OCI-LY7 (cell line): ENCODE measurements around the gene CIAPIN1. TPM values are rescaled to one million over a fixed set of nuclear protein-coding genes. Genes with fewer than 3 reads are reported as not detected.

Source experiments
- BruUV-seq: library from RNA; stranded (reverse); fragments of 400-500 nt; replicated peaks from 2 replicates; lab custom pipeline; 2021; lab: Mats Ljungman, UMichigan
- CTCF ChIA-PET: fragments of 300-600 bp; sonication (Branson Sonifier 250); formaldehyde crosslinking; loops from one replicate; lab custom pipeline; 2022; ENCODE audit warnings: antibody characterized with exemption; ENCODE audit not compliant: unreplicated experiment; lab: Charles Lee
- POLR2A ChIA-PET: fragments of 300-600 bp; sonication (Branson Sonifier 250); formaldehyde crosslinking; loops from one replicate; lab custom pipeline; 2022; ENCODE audit warnings: antibody characterized with exemption; lab: Charles Lee
- DNase-seq: peaks from one replicate; pipeline ENCODE4 v3.0.0-alpha.2; 2015; ENCODE audit warnings: low spot score
- H2AFZ ChIP-seq: fragments of 200-600 bp; sonication (generic), shearing (Covaris generic); 2 replicates; pipeline ENCODE4 v1.6.1; 2014; ENCODE audit warnings: mild to moderate bottlenecking, antibody characterized with exemption, low read length, moderate library complexity
- H3K27ac ChIP-seq: fragments of 200-600 bp; sonication (generic); 2 replicates; pipeline ENCODE4 v1.5.1; 2014; ENCODE audit warnings: mixed run types, low read depth, mild to moderate bottlenecking, moderate library complexity, low read length, inconsistent platforms; ENCODE audit not compliant: poor library complexity, severe bottlenecking
- H3K36me3 ChIP-seq: fragments of 200-600 bp; sonication (generic); 2 replicates; pipeline ENCODE4 v1.6.1; 2014; ENCODE audit warnings: mild to moderate bottlenecking, antibody characterized with exemption, low read length, moderate library complexity, mixed read lengths; ENCODE audit not compliant: insufficient read depth
- H3K4me1 ChIP-seq: fragments of 200-600 bp; sonication (generic); 2 replicates; pipeline ENCODE4 v1.5.1; 2014; ENCODE audit warnings: mild to moderate bottlenecking, low read length; ENCODE audit not compliant: insufficient read depth, poor library complexity, severe bottlenecking
- H3K4me2 ChIP-seq: fragments of 200-600 bp; sonication (generic); 2 replicates; pipeline ENCODE4 v1.6.1; 2014; ENCODE audit warnings: mild to moderate bottlenecking, low read length
- H3K4me3 ChIP-seq: fragments of 200-600 bp; sonication (generic); 2 replicates; pipeline ENCODE4 v1.5.1; 2014; ENCODE audit warnings: mild to moderate bottlenecking, low read depth, low read length; ENCODE audit not compliant: poor library complexity, severe bottlenecking
- H3K79me2 ChIP-seq: fragments of 200-600 bp; sonication (generic); 2 replicates; pipeline ENCODE4 v1.6.1; 2016; ENCODE audit warnings: low read depth, mild to moderate bottlenecking, low read length, moderate library complexity, mixed read lengths; ENCODE audit not compliant: insufficient read depth
- H3K9me2 ChIP-seq: fragments of 200-600 bp; sonication (generic); 2 replicates; pipeline ENCODE4 v1.6.1; 2016; ENCODE audit warnings: mild to moderate bottlenecking, low read length, mixed read lengths; ENCODE audit not compliant: insufficient read depth
- H3K9me3 ChIP-seq: fragments of 200-600 bp; sonication (generic); 2 replicates; pipeline ENCODE4 v1.6.1; 2014; ENCODE audit warnings: mild to moderate bottlenecking, mixed run types, low read length, mixed read lengths
- H4K20me1 ChIP-seq: fragments of 200-600 bp; sonication (generic); 2 replicates; pipeline ENCODE4 v1.6.1; 2014; ENCODE audit warnings: mild to moderate bottlenecking, antibody characterized with exemption, low read length, moderate library complexity, mixed read lengths; ENCODE audit not compliant: insufficient read depth
- EZH2phosphoT487 ChIP-seq: fragments of 200-600 bp; sonication (generic); IDR thresholded peaks from 2 replicates; pipeline ENCODE4 v1.6.1; 2018; ENCODE audit warnings: low read depth, borderline replicate concordance, mild to moderate bottlenecking, mixed run types, antibody characterized with exemption, low read length, moderate library complexity, mixed read lengths
- intact Hi-C: fragments of 100-400 bp; cut with micrococcal nuclease; formaldehyde crosslinking; loops from one replicate; pipeline ENCODE4 v1.10.0; 2022; ENCODE audit not compliant: unreplicated experiment
- total RNA-seq, 2 experiments: library from RNA; depleted of rRNA in 1 of 2; stranded (reverse); fragments of >200 nt in 1 of 2; shearing (Covaris generic) in 1 of 2; gene quantifications; 2 replicates each; pipeline ENCODE4 v1.2.3, GENCODE V29; 2014 to 2022
- TF ChIP-seq, protein P1 (sequence below): fragments of 200-600 bp; sonication (generic); conservative IDR thresholded peaks from 2 replicates; pipeline ENCODE4 v1.5.1; 2014; ENCODE audit warnings: mild to moderate bottlenecking, antibody characterized with exemption, low read length, moderate library complexity, mixed read lengths

CIAPIN1 gene
- total RNA-seq, 2 experiments from 2014 or later: 47.7 to 58.9 TPM

DNA sequence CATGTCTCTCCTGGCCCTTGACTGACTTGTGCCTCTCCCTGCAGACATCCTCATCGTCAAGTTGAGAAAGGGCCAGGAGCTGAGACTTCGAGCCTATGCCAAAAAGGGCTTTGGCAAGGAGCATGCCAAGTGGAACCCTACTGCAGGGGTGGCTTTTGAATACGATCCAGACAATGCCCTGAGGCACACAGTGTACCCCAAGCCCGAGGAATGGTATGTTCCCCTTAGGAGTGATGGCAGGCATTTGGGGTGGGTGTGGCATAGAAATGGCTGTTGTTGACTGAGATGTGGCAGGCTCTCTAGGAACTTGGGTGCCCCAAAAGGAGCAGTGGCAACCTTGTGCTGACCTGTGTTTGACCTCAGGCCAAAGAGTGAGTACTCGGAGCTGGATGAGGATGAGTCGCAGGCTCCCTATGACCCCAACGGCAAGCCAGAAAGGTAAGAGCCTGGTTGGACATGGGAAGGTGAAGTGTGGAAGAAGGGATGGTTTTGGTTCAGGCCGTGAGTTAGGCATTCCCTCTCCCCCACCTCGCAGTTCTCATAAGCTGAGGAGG, 22.8 kb upstream of the CIAPIN1 start:
- Histone ChIP-seq H3K27ac (no peak overlapping the region), H3K36me3 (peaks cover 74% of the 10 kb centered on the region), H3K9me2 (no peaks in the 10 kb centered on the region), H3K4me1 (peaks cover 13% of the 10 kb centered on the region), H3K4me2 (no peak overlapping the region), H3K79me2 (no peaks in the 10 kb centered on the region), H3K4me3 (no peak overlapping the region), H4K20me1 (no peaks in the 10 kb centered on the region), H3K9me3 (no peaks in the 10 kb centered on the region), H2AFZ (no peak overlapping the region)
- ChIA-PET CTCF (no interaction called here), POLR2A (no interaction called here)
- no peak for DNase-seq
- BruUV-seq: no TSS peak
- intact Hi-C loops: no loop called here
- no peak for TF ChIP-seq EZH2phosphoT487
- TF ChIP-seq, protein P1, sequence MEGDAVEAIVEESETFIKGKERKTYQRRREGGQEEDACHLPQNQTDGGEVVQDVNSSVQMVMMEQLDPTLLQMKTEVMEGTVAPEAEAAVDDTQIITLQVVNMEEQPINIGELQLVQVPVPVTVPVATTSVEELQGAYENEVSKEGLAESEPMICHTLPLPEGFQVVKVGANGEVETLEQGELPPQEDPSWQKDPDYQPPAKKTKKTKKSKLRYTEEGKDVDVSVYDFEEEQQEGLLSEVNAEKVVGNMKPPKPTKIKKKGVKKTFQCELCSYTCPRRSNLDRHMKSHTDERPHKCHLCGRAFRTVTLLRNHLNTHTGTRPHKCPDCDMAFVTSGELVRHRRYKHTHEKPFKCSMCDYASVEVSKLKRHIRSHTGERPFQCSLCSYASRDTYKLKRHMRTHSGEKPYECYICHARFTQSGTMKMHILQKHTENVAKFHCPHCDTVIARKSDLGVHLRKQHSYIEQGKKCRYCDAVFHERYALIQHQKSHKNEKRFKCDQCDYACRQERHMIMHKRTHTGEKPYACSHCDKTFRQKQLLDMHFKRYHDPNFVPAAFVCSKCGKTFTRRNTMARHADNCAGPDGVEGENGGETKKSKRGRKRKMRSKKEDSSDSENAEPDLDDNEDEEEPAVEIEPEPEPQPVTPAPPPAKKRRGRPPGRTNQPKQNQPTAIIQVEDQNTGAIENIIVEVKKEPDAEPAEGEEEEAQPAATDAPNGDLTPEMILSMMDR: no peak

DNA sequence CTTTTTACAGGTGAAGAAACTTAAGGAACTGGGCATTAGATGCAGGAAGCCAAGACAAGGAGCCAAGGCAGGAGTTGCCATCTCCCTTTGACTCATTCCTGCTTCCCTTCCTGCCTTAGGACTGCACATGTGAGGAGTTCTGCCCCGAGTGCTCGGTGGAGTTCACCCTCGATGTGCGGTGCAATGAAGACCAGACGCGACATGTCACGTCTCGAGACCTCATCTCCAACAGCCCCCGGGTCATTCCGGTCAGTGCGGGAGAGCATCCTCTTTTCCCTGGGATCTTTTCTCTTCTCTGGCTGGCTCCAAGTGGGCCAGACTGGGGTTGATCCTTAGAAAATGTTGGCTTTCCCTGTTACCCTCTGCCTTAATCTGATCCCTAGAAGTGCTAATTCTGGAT, 21.9 kb upstream of the CIAPIN1 start:
- H3K4me1 ChIP-seq: peaks cover 10% of the 10 kb centered on the region
- peaks cover 82% of the 10 kb centered on the region for H3K36me3 ChIP-seq
- H3K27ac ChIP-seq: no peak overlapping the region
- H3K4me3 ChIP-seq: no peak overlapping the region
- no peak overlapping the region for H2AFZ ChIP-seq
- no peaks in the 10 kb centered on the region for H3K9me2 ChIP-seq
- no peak for DNase-seq
- TF ChIP-seq EZH2phosphoT487: no peak
- TF ChIP-seq, protein P1: no peak
- BruUV-seq: no TSS peak
- POLR2A ChIA-PET: no interaction called here
- 0 out of 2 replicates have a peak, but pooled peaks cover under 1% of the 10 kb centered on the region for H3K79me2 ChIP-seq
- intact Hi-C loops: no loop called here
- no peaks in the 10 kb centered on the region for H4K20me1 ChIP-seq
- H3K4me2 ChIP-seq: no peak overlapping the region
- CTCF ChIA-PET: no interaction called here
- H3K9me3 ChIP-seq: no peaks in the 10 kb centered on the region

DNA sequence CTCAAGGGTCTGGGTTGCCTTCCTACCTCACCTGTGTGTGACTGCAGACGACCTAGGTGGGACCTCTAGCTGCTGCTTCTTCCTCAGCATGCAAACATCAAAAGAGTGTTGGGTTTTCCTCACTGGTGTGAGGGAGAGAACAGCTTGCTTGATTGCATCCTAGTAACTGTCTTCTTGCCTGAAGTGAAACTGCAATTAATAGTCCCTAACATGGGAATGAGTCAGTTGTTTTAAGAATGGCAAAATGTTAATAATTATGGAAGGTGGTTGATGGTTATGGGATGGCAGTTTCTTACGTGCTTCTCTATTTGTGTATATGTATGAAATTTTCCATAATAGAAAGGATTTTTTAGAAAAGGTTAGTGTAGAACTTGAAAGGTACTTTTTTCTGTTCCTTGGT, 21.2 kb upstream of the CIAPIN1 start:
- Histone ChIP-seq H3K4me2 (no peak overlapping the region), H3K79me2 (peaks cover 8% of the 10 kb centered on the region), H3K9me2 (no peaks in the 10 kb centered on the region), H2AFZ (no peak overlapping the region), H3K27ac (no peak overlapping the region), H3K9me3 (no peaks in the 10 kb centered on the region), H4K20me1 (no peaks in the 10 kb centered on the region), H3K36me3 (peaks cover 87% of the 10 kb centered on the region), H3K4me3 (no peak overlapping the region), H3K4me1 (peaks cover 16% of the 10 kb centered on the region)
- ChIA-PET CTCF (no interaction called here), POLR2A (no interaction called here)
- DNase-seq: no peak
- TF ChIP-seq EZH2phosphoT487: no peak
- TF ChIP-seq, protein P1: no peak
- intact Hi-C loops: no loop called here
- BruUV-seq: no TSS peak
